Fibroblast of skin of left biceps (primary cell): ENCODE measurements around the gene MAPK4.
"Not testable (repeated sequence)": the region's sequence is repeated elsewhere in the genome, so short reads cannot be mapped to it uniquely, and the experiment has no call there.

ENCODE experiments used
- DNase-seq, 2 experiments: peaks; one replicate each; pipeline ENCODE4 v3.0.0-alpha.2; 2013; ENCODE audit warnings: low read depth in 2 of 2

The MAPK4 gene

GRCh38 chr18:50680966-50681365, 121.1 kb downstream of the MAPK4 start:
- DNase-seq: no peak

- DNase-seq: no peak
Observed at GRCh38 chr18:50682852-50683251, 123.0 kb downstream of the MAPK4 start.

DNA sequence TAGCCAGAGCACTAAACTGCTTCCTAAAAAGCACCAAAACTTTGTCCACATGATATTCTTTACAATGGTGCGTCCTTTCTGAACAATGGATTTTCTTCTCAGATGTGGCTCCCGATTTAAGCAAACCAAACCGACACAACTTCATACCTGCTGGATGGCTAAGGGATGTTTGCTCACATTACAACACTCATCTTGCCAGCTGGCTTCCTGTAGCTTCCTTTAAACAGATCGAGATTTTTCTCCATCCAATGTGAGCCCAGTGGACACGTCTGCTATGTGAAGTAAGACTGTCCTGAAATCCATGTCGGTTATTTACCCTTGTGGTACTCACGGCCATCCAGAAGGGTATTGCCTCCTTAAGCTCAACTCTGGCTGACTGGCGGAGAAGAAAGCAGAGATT, 126.5 kb downstream of the MAPK4 start:
- DNase-seq: no peak

- DNase-seq: no peak
Observed at GRCh38 chr18:50687491-50687890, 127.6 kb downstream of the MAPK4 start.

- DNase-seq: no peak
Observed at GRCh38 chr18:50689578-50689977, 129.7 kb downstream of the MAPK4 start.

GRCh38 chr18:50694147-50694546, 134.3 kb downstream of the MAPK4 start:
- DNase-seq: no peak

DNA sequence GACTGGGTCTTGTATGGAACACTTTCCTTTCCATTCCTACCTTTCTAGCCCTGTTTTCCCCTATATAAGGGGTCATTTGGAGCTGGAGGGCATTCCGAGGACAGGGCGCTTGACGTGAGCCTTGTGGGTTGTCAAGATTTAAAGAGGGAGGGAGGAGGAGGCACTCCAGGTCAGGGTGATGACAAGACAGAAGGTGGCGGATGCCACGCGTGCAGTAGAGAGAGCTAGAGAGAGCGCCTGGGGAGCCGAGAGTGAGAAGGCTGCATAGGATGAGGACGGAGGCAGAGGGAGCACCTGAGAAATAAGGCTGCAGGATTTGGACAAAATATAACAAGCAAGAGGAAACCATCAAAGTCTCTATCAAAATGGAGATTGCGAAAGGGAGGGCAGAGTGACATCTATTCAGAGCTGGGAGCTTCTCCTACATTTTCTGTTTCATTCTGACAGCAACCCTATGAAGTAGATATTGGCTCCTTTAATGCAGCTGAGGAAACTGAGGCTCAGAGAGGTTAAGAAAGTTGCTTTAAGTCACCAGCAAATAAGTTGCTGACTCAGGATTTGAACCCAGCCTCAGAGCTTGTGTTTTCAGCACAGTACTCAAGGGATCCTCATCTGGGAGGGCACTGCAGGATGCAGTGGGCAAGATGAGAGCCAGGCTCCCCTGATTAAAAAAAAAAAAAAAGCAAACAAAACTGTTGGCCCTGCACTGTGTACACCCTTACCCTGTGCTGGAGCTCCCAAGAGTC, 135.7 kb downstream of the MAPK4 start:
- DNase-seq: no peak

DNA sequence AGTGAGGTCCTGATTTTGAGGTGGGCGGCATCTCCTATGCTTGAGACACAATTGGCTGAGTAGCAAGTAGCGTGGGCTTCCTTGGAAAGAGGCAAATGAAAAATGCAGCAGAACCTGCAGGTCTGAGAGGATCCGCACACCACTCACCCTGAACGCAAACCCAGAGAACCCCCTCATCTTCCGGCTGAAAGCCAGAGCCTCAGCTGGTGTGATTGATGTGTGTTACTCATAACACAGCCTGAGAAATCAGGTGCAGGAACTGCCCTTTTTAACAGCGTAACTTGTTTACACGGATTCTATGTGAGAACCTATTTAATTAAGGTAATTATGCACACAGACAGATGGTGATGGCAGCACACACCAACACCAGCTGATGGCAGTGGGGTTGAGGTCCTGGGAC, 136.5 kb downstream of the MAPK4 start:
- no peak for DNase-seq

DNA sequence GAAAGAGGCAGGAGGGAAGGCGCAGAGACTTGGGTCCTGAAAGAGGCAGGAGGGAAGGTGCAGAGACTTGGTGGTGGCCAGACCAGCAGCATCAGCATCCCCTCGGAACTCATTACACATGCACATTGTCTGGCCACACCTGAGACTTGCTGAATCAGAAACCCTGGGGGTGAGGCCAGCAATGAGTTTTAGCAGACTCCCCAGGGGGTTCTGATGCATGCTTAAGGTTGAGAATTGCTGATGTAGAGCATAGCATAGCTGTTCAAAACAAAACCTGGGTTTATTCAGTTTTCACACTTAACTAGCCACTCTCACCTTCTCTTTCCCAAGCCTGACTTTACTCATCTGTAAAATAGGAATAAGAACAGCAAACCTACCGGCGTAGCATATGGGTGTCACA, 137.0 kb downstream of the MAPK4 start:
- DNase-seq: no peak

GRCh38 chr18:50697509-50697908, 137.6 kb downstream of the MAPK4 start:
- no peak for DNase-seq

DNA sequence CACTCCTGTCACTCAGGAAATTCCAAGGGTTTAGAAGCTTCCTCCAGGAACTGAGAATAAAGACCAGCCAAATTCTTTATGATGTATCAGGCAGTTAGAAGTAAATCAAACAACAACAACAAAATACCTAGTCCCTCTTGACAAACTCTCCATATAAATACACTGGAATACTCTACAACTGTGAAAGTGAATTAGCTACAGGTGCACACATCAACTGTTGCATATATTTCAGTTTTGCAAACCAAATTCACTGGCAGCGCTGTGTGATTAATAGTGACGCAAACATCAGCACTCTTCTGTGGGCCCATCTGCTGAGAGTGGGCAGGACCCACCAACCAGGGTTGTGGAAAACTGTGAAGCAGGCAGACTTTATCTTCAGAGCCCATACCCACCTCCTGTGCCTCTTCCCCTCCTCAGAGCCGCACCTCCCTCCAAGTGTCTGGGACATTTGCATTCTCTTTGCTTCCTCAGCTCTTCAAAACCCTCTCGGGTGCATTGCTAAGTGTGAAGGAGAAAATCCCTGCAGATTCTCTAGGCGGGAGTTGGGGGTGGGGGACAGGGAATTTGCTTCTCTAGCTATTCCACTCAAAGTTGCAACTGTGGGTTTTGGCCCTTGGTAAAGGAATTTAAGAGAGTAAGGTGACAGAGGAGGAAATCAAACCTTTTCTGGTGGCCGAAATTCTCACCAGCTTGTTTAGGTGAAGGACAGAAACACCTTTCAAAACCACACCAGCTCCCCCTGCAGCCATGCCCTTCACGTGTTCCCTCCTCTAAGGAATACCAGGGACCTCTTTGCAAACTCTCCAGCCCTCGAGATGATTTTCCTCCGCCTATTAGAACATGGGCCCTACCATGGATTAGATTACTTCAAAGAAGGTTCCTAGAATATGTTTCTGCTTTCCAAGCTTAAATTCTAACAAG, 140.6 kb downstream of the MAPK4 start:
- no peak for DNase-seq

GRCh38 chr18:50704357-50704940, 144.6 kb downstream of the MAPK4 start:
- DNase-seq: no peak

DNA sequence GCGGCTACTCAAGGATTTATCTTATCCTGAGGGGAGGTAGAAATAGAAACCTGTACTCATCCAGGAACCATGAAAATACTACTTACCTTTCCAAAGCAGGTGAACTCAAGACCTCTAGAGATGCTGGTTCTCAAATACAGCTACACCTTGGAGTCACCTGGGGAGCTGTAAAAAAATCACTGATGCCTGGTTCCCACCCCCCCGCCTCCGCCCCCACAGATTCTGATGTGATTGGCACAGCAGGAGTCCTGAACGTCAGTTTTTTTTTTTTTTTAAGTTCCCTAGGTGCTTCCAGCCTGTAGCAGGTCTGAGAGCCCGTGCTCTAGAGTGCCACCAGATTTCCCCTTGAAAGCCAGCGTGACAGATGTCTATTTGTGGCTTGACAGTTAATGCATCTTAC, 146.3 kb downstream of the MAPK4 start:
- DNase-seq: no peak

GRCh38 chr18:50706651-50707050, 146.8 kb downstream of the MAPK4 start:
- DNase-seq: no peak

DNA sequence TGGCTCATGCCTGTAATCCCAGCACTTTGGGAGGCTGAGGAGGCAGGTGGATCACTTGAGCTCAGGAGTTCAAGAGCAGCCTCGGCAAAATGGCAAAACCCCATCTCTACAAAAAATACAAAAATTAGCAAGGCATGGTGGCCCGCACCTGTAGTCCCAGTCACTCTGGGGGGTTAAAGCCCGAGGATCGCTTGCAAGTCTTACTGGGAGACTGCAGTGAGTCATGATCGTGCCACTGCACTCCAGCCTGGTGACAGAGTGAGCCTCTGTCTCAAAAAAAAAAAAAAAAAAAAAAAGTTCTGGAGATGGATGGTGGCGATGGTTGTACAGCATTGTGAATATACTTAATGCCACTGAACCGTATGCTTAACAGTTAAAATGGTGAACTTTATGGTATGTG, 147.4 kb downstream of the MAPK4 start:
- DNase-seq: not testable (repeated sequence)

GRCh38 chr18:50707855-50708469, 148.1 kb downstream of the MAPK4 start:
- no peak for DNase-seq

DNA sequence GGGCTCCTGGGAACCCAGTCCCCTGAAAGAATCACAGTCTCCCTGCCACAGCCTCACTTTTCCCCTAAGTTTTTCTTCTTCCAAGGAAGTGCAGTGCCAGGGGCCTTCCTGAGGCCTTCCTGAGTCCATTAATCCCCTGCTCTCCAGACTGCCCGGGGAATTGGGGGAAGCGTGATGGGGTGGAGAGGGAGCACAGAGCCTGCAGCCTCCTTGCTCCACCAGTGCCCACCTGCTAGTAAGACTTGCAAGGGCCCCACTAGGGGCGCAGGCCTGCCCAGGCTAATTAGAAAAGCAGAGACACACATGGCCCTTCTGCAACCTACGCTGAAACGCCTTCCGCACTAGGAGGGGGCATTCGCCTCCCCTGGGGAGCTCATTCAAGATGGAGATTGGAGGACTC, 149.3 kb downstream of the MAPK4 start:
- DNase-seq: no peak

DNA sequence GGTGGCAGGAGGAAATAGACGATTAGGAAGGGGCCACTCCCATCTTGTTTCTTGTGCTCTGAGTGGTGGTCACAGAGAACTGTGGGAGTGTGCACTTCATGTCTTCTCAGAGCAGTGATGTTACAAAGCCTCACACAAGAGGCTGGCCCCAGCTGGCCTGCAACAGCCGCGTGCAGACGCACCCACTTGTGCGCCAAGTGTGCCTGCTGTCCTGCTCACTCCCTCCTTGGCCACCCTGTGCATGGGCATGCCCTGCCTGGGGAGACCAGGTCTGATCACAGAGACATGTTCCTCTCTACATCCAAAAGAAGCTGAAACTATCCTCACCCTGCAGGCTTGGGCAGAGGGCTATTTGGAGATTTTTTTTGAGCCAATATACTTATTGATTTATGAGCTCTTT, 151.5 kb downstream of the MAPK4 start:
- DNase-seq: no peak

DNA sequence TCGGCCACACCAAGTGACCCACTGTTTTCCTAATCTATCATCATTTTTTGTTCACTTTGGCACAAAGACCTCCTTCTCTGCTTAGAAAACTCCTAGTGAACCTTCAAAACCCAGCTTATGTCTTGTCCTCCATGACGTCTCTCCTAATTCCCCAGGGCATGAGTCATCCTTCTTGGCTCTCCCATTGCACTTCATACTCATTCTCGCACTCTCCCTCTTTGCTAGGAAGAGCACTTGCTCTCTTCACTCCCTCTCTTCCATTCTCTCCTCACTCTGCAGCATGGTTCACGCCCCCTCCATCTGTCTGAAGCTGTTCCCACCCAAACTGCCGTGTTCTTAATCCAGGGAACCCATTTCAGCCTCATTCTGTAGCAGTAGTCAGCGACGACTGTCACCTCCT, 156.0 kb downstream of the MAPK4 start:
- no peak for DNase-seq

DNA sequence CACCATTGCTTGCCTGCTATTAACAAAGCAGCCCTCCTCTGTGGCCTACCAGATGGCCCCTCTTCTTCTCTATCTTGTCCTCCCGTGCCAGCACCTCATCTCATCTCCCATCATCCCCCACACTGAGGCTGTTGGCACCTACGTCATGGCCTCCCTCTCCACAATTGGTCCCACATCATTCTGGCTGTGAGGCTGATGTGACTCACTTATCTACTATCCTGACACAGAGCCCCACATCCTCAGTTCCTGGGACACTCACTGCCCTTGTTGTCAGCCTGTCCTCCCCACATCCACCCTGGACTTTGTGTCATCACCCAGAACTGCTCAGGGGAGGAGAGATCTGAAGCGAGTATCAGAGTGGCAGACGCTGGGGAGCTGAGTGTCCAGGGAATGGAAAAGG, 157.0 kb downstream of the MAPK4 start:
- DNase-seq: no peak

- DNase-seq: no peak
Observed at GRCh38 chr18:50717563-50717962, 157.7 kb downstream of the MAPK4 start.
